ENCODE results near the gene OR8D4. TPM values are rescaled to one million over a fixed set of nuclear protein-coding genes. Genes with fewer than 3 reads are reported as not detected.

The OR8D4 gene
- polyA plus RNA-seq, 3 donors: not detected

DNA sequence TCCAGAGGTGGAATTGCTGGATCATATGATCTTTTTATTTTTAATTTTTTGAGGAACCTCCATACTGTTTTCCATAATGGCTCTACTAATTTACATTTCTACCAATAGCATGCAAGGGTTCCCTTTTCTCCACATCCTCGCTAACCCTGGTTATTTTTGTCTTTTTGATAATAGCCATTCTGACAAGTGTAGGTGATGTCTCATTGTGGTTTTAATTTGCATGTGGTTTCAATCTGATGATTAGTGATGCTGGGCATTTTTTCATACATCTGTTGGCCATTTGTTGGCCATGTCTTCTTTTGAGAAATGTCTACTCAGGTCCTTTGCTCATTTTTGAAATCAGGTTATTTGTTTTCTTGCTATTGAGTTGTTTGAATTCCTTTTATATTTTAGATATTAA is 22.1 kb downstream of the OR8D4 start:
- no peaks in the 10 kb centered on the region for H4K20me1 ChIP-seq (ENCODE audit: insufficient read depth, low read length)
- DNase-seq: no peak
- H3K27ac ChIP-seq (ENCODE audit: low read depth in 1 of 2, low read length in 2 of 2): no peak overlapping the region
- no peak overlapping the region for H3K4me3 ChIP-seq (replicated peaks in 1 of 3; ENCODE audit: low read depth in 2 of 3, low read length in 3 of 3)
- no peaks in the 10 kb centered on the region for H3K79me2 ChIP-seq (ENCODE audit: insufficient read depth, low read length)
- Mint-ChIP-seq H3K27ac (no peak overlapping the region), H3K27me3 (ENCODE audit: low read depth in 3 of 3) (no peaks in the 10 kb centered on the region), H3K4me1 (no peaks in the 10 kb centered on the region), H3K36me3 (no peaks in the 10 kb centered on the region), H3K9me3 (peaks cover 0 to 8% (median 3%) of the 10 kb centered on the region in 7 donors), H3K4me3 (no peak overlapping the region)
- no peaks in the 10 kb centered on the region for H3K27me3 ChIP-seq (ENCODE audit: control insufficient read depth in 2 of 2, insufficient read depth in 2 of 2, low read length in 2 of 2)
- no peaks in the 10 kb centered on the region for H3K9me3 ChIP-seq (replicated peaks in 1 of 2; ENCODE audit: control insufficient read depth in 1 of 2, insufficient read depth in 1 of 2, low read length in 2 of 2)
- H3K4me1 ChIP-seq (ENCODE audit: control insufficient read depth in 1 of 2, insufficient read depth in 2 of 2, low read length in 2 of 2): no peaks in the 10 kb centered on the region
- H3K9ac ChIP-seq (ENCODE audit: insufficient read depth, low read length, poor library complexity, severe bottlenecking): no peak overlapping the region
- no peak overlapping the region for H3K4me2 ChIP-seq (replicated peaks; ENCODE audit: extremely low read depth, low read length, poor library complexity, severe bottlenecking)
- H2AFZ ChIP-seq (ENCODE audit: insufficient read depth, low read depth, low read length, poor library complexity, severe bottlenecking): no peak overlapping the region
- intact Hi-C loops (cut with micrococcal nuclease): no loop called here
- no CpG with 5 or more reads among the region's 1 CpG for WGBS (ENCODE audit: insufficient coverage)
- no peaks in the 10 kb centered on the region for H3K36me3 ChIP-seq (replicated peaks in 1 of 2; ENCODE audit: control insufficient read depth in 1 of 2, insufficient read depth in 2 of 2, low read length in 2 of 2)
- TF ChIP-seq, protein P1, sequence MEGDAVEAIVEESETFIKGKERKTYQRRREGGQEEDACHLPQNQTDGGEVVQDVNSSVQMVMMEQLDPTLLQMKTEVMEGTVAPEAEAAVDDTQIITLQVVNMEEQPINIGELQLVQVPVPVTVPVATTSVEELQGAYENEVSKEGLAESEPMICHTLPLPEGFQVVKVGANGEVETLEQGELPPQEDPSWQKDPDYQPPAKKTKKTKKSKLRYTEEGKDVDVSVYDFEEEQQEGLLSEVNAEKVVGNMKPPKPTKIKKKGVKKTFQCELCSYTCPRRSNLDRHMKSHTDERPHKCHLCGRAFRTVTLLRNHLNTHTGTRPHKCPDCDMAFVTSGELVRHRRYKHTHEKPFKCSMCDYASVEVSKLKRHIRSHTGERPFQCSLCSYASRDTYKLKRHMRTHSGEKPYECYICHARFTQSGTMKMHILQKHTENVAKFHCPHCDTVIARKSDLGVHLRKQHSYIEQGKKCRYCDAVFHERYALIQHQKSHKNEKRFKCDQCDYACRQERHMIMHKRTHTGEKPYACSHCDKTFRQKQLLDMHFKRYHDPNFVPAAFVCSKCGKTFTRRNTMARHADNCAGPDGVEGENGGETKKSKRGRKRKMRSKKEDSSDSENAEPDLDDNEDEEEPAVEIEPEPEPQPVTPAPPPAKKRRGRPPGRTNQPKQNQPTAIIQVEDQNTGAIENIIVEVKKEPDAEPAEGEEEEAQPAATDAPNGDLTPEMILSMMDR (IDR thresholded peaks at IDR 0.05): no peak

DNA sequence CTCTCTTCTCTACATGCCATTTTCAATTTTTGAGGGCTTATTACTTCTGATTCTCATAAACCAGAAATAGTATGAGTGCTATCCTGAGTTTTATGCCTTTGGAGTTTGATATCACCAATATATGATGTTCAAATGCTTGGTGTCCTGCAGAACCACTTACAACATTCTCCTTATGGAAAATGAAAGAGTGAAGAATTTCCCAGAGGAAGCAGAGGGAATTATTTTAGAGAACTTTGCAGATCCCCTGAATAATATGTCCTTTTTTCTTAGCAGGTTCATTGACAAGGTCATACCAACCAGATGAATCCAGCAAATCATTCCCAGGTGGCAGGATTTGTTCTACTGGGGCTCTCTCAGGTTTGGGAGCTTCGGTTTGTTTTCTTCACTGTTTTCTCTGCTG is 37.4 kb downstream of the OR8D4 start, which contains the start of gene OR4D5:
TSS of gene OR4D5 (plus strand) at position 301 of the 400 bp plus-strand sequence. CDS start at position 301, 0 bp downstream.
- no peaks in the 10 kb centered on the region for H3K4me1 Mint-ChIP-seq
- H3K4me3 Mint-ChIP-seq: no peak within 1 kb of the TSS
- no peak within 1 kb of the TSS for H3K4me3 ChIP-seq (replicated peaks in 1 of 3; ENCODE audit: low read depth in 2 of 3, low read length in 3 of 3)
- H3K36me3 ChIP-seq (replicated peaks in 1 of 2; ENCODE audit: control insufficient read depth in 1 of 2, insufficient read depth in 2 of 2, low read length in 2 of 2): no peaks in the 10 kb centered on the region
- no peaks in the 10 kb centered on the region for H3K79me2 ChIP-seq (ENCODE audit: insufficient read depth, low read length)
- no peaks in the 10 kb centered on the region for H3K27me3 Mint-ChIP-seq (ENCODE audit: low read depth in 3 of 3)
- TF ChIP-seq, protein P1 (IDR thresholded peaks at IDR 0.05): no peak
- no peak within 1 kb of the TSS for H3K27ac ChIP-seq (ENCODE audit: low read depth in 1 of 2, low read length in 2 of 2)
- DNase-seq: no peak
- H3K36me3 Mint-ChIP-seq: no peaks in the 10 kb centered on the region
- H2AFZ ChIP-seq (ENCODE audit: insufficient read depth, low read depth, low read length, poor library complexity, severe bottlenecking): no peak within 1 kb of the TSS
- H3K27ac Mint-ChIP-seq: no peak within 1 kb of the TSS
- no peak within 1 kb of the TSS for H3K4me2 ChIP-seq (replicated peaks; ENCODE audit: extremely low read depth, low read length, poor library complexity, severe bottlenecking)
- no peaks in the 10 kb centered on the region for H3K4me1 ChIP-seq (ENCODE audit: control insufficient read depth in 1 of 2, insufficient read depth in 2 of 2, low read length in 2 of 2)
- peaks cover 0 to 9% (median 2%) of the 10 kb centered on the region in 7 donors for H3K9me3 Mint-ChIP-seq
- H3K9ac ChIP-seq (ENCODE audit: insufficient read depth, low read length, poor library complexity, severe bottlenecking): no peak within 1 kb of the TSS
- no peaks in the 10 kb centered on the region for H3K27me3 ChIP-seq (ENCODE audit: control insufficient read depth in 2 of 2, insufficient read depth in 2 of 2, low read length in 2 of 2)
- H4K20me1 ChIP-seq (ENCODE audit: insufficient read depth, low read length): no peaks in the 10 kb centered on the region
- peaks cover 3 to 5% of the 10 kb centered on the region in 2 donors for H3K9me3 ChIP-seq (replicated peaks in 1 of 2; ENCODE audit: control insufficient read depth in 1 of 2, insufficient read depth in 1 of 2, low read length in 2 of 2)
- WGBS (ENCODE audit: insufficient coverage): no CpG with 5 or more reads among the region's 1 CpG
- intact Hi-C loops (cut with micrococcal nuclease): no loop called here

Measured in CD14-positive monocyte (primary cell).